ENCODE measurements around the gene CRLF1.

CRLF1 gene

DNA sequence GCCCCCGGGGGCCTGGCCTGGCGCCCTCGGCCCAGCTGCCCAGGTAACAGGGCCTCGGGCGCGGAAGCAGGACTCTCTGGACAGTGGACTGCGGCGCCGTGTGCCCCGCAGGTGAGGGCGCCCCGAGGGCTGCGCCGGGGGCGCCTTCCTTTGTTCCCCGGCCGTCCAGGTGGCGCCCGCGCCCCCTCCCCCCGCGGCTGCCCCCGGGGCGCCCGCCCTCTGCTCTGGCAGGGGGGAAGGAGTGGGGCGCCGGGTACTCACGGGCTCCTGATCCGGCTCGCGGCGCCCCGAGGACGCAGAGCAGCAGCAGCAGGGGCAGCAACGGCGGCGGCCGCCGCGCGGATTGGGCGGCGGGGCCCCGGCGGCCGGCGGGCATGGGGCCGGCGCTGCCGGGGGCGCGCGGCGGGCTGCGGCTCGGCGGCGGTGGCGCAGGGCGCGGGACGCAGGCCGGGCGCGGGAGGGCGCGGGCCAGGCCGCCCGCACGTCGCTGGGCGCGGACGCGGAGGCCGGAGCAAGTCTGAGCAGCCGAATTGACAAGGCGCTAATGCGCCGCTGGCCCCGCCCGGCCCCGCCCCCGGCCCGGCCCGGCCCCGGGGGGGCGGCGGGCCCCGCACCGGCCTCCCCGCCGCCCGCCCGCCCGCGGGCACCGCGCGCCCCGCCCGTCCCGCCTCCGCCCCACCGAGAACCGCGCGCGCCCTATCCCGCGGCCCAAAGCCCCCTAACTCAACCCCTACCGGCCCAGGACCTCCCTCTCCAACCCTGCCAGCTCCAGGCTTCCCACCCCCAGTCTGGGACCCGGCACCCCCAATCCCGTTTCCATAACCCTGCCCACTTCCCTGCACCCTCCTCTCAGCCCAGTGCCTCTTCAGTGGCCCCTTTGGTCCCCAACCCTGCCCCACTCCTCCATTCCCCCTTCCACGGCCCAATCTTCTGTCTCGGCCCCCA lies at the start of gene CRLF1:
TSS of gene CRLF1 (minus strand) at position 519 of the 945 bp plus-strand sequence. CDS start at position 376, 143 bp downstream.
- ChIA-PET POLR2A (interaction anchor here (0.6 to 1.8 kb wide), 4 partner anchors 14 to 226 kb away, joined by 3 to 4 read pairs (median 4); no protein-coding TSS in a partner anchor), CTCF (interaction anchor here (0.6 to 2.0 kb wide), 2 partner anchors 46 to 241 kb away, joined by 3 to 4 read pairs; no protein-coding TSS in a partner anchor)
- Histone ChIP-seq H3K27ac (ENCODE audit: extremely low read depth, low read depth, low read length) (no peak within 1 kb of the TSS), H3K9me3 (ENCODE audit: control insufficient read depth, insufficient read depth, low read depth, low read length) (no peaks in the 10 kb centered on the region), H3K4me1 (ENCODE audit: control insufficient read depth, insufficient read depth, low read length) (no peaks in the 10 kb centered on the region; the same call in 1 of the 2 replicates), H3K36me3 (ENCODE audit: control insufficient read depth in 2 of 2, insufficient read depth in 1 of 2, low read length in 2 of 2) (no peaks in the 10 kb centered on the region), H3K4me3 (ENCODE audit: low read depth, low read length) (peak within 1 kb of the TSS; percentile 41)
- TF ChIP-seq ZNF335 (tag by site-specific recombination; conservative IDR thresholded peaks at IDR 0.05) = peak; percentile 79
- TF ChIP-seq, protein P1, sequence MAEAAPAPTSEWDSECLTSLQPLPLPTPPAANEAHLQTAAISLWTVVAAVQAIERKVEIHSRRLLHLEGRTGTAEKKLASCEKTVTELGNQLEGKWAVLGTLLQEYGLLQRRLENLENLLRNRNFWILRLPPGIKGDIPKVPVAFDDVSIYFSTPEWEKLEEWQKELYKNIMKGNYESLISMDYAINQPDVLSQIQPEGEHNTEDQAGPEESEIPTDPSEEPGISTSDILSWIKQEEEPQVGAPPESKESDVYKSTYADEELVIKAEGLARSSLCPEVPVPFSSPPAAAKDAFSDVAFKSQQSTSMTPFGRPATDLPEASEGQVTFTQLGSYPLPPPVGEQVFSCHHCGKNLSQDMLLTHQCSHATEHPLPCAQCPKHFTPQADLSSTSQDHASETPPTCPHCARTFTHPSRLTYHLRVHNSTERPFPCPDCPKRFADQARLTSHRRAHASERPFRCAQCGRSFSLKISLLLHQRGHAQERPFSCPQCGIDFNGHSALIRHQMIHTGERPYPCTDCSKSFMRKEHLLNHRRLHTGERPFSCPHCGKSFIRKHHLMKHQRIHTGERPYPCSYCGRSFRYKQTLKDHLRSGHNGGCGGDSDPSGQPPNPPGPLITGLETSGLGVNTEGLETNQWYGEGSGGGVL (tag by site-specific recombination; IDR thresholded peaks at IDR 0.05) = peak; percentile 82
- TF ChIP-seq, protein P2, sequence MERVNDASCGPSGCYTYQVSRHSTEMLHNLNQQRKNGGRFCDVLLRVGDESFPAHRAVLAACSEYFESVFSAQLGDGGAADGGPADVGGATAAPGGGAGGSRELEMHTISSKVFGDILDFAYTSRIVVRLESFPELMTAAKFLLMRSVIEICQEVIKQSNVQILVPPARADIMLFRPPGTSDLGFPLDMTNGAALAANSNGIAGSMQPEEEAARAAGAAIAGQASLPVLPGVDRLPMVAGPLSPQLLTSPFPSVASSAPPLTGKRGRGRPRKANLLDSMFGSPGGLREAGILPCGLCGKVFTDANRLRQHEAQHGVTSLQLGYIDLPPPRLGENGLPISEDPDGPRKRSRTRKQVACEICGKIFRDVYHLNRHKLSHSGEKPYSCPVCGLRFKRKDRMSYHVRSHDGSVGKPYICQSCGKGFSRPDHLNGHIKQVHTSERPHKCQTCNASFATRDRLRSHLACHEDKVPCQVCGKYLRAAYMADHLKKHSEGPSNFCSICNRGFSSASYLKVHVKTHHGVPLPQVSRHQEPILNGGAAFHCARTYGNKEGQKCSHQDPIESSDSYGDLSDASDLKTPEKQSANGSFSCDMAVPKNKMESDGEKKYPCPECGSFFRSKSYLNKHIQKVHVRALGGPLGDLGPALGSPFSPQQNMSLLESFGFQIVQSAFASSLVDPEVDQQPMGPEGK (tag by site-specific recombination; IDR thresholded peaks at IDR 0.05) = peak; percentile 69
- TF ChIP-seq, protein P3, sequence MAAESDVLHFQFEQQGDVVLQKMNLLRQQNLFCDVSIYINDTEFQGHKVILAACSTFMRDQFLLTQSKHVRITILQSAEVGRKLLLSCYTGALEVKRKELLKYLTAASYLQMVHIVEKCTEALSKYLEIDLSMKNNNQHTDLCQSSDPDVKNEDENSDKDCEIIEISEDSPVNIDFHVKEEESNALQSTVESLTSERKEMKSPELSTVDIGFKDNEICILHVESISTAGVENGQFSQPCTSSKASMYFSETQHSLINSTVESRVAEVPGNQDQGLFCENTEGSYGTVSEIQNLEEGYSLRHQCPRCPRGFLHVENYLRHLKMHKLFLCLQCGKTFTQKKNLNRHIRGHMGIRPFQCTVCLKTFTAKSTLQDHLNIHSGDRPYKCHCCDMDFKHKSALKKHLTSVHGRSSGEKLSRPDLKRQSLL (tag by site-specific recombination; IDR thresholded peaks at IDR 0.05) = no peak
- TF ChIP-seq KLF7 (tag by site-specific recombination; IDR thresholded peaks at IDR 0.05; ENCODE audit: borderline replicate concordance) = 0 out of 2 replicates have a peak, but pooled peaks have one; percentile 32
- peak; percentile 80 for TF ChIP-seq KLF1 (tag by site-specific recombination; IDR thresholded peaks at IDR 0.05)
- peak; percentile 56; the same call in 1 of the 2 replicates for TF ChIP-seq ZBTB10 (tag by site-specific recombination; IDR thresholded peaks at IDR 0.05)
- 0 out of 2 replicates have a peak, but pooled peaks have one; percentile 35 for TF ChIP-seq KLF9 (tag by site-specific recombination; IDR thresholded peaks at IDR 0.05; ENCODE audit: low read depth)
- no peak for TF ChIP-seq ZNF670 (tag by site-specific recombination; IDR thresholded peaks at IDR 0.05; ENCODE audit: low read depth)
- TF ChIP-seq ZNF133 (tag by site-specific recombination; IDR thresholded peaks at IDR 0.05) = no peak
- peak; percentile 26; the same call in 1 of the 2 replicates for TF ChIP-seq GLIS1 (tag by site-specific recombination; IDR thresholded peaks at IDR 0.05)
- no peak for TF ChIP-seq TRIM28 (IDR thresholded peaks at IDR 0.05; ENCODE audit: borderline replicate concordance, low read length)
- TF ChIP-seq ZNF692 (tag by site-specific recombination; IDR thresholded peaks at IDR 0.05) = 0 out of 2 replicates have a peak, but pooled peaks have one; percentile 37
- TF ChIP-seq, protein P4, sequence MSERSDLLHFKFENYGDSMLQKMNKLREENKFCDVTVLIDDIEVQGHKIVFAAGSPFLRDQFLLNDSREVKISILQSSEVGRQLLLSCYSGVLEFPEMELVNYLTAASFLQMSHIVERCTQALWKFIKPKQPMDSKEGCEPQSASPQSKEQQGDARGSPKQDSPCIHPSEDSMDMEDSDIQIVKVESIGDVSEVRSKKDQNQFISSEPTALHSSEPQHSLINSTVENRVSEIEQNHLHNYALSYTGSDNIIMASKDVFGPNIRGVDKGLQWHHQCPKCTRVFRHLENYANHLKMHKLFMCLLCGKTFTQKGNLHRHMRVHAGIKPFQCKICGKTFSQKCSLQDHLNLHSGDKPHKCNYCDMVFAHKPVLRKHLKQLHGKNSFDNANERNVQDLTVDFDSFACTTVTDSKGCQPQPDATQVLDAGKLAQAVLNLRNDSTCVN (tag by site-specific recombination; optimal IDR thresholded peaks at IDR 0.05) = peak; percentile 42
- TF ChIP-seq SP2 (tag by site-specific recombination; IDR thresholded peaks at IDR 0.05) = peak; percentile 61
- peak; percentile 33; the same call in 1 of the 2 replicates for TF ChIP-seq GLIS2 (tag by site-specific recombination; IDR thresholded peaks at IDR 0.05)
- TF ChIP-seq BCL6B (tag by site-specific recombination; IDR thresholded peaks at IDR 0.05) = no peak
- TF ChIP-seq, protein P5, sequence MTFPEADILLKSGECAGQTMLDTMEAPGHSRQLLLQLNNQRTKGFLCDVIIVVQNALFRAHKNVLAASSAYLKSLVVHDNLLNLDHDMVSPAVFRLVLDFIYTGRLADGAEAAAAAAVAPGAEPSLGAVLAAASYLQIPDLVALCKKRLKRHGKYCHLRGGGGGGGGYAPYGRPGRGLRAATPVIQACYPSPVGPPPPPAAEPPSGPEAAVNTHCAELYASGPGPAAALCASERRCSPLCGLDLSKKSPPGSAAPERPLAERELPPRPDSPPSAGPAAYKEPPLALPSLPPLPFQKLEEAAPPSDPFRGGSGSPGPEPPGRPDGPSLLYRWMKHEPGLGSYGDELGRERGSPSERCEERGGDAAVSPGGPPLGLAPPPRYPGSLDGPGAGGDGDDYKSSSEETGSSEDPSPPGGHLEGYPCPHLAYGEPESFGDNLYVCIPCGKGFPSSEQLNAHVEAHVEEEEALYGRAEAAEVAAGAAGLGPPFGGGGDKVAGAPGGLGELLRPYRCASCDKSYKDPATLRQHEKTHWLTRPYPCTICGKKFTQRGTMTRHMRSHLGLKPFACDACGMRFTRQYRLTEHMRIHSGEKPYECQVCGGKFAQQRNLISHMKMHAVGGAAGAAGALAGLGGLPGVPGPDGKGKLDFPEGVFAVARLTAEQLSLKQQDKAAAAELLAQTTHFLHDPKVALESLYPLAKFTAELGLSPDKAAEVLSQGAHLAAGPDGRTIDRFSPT (tag by site-specific recombination; IDR thresholded peaks at IDR 0.05) = peak; percentile 44; the same call in 1 of the 2 replicates
- TF ChIP-seq ZBTB7A (tag by site-specific recombination; IDR thresholded peaks at IDR 0.05; ENCODE audit: low read depth) = 0 out of 2 replicates have a peak, but pooled peaks have one; percentile 74
- TF ChIP-seq ZNF560 (tag by site-specific recombination; IDR thresholded peaks at IDR 0.05; ENCODE audit: borderline replicate concordance) = no peak
